Heart left ventricle (tissue), 16 donors: ENCODE data around the gene CSTA. TPM values are rescaled to one million over a fixed set of nuclear protein-coding genes. Genes with fewer than 3 reads are reported as not detected.

Experiments
- ATAC-seq, 4 donors: fragments of 200-7000 bp; cut with Tn5 transposase; one replicate each; pipeline ENCODE4 v1.9.1; 2020 to 2022; ENCODE audit warnings: moderate library complexity in 4 of 4, mild to moderate bottlenecking in 3 of 4, moderate number of reproducible peaks in 1 of 4
- DNase-seq, 5 donors: peaks; one replicate each; pipeline ENCODE4 v3.0.0-alpha.2; 2020
- H3K27ac ChIP-seq, 12 donors: fragments of 200-600 bp; sonication (generic) in 4 of 12; one replicate each; pipeline versions ENCODE4 v1.5.0 to v1.8.0; 2016 to 2022; ENCODE audit warnings: mild to moderate bottlenecking in 2 of 12
- H3K27me3 ChIP-seq, 9 donors: fragments of 200-600 bp; sonication (generic) in 2 of 9; one replicate each; pipeline versions ENCODE4 v1.5.1 to v1.8.0; 2016 to 2022; ENCODE audit warnings: mild to moderate bottlenecking in 3 of 9
- H3K36me3 ChIP-seq, 9 donors: fragments of 200-600 bp; sonication (generic) in 2 of 9; one replicate each; pipeline versions ENCODE4 v1.5.0 to v1.8.0; 2018 to 2022; ENCODE audit warnings: mild to moderate bottlenecking in 2 of 9
- H3K4me1 ChIP-seq, 12 donors: fragments of 200-600 bp; sonication (generic) in 4 of 12; one replicate each; pipeline versions ENCODE4 v1.5.0 to v1.8.0; 2016 to 2022; ENCODE audit warnings: mild to moderate bottlenecking in 3 of 12
- H3K4me3 ChIP-seq, 12 donors: fragments of 200-600 bp; sonication (generic) in 4 of 12; one replicate each; pipeline versions ENCODE4 v1.5.0 to v1.8.0; 2017 to 2022; ENCODE audit warnings: mild to moderate bottlenecking in 9 of 12, moderate library complexity in 4 of 12
- H3K9me3 ChIP-seq, 12 donors: fragments of 200-600 bp; sonication (generic) in 4 of 12; one replicate each; pipeline versions ENCODE4 v1.5.0 to v1.8.0; 2016 to 2022; ENCODE audit warnings: mild to moderate bottlenecking in 1 of 12
- POLR2A ChIP-seq, 2 donors: fragments of 450-650 bp; IDR thresholded peaks; one replicate each; pipeline ENCODE4 v1.6.1; 2017; ENCODE audit warnings: antibody characterized with exemption in 2 of 2, mild to moderate bottlenecking in 2 of 2, moderate library complexity in 2 of 2
- WGBS, 4 donors: extraction: QIAGEN DNeasy Blood & Tissue Kit in 2 of 4; methylation state at CpG; one replicate each; pipeline versions ENCODE4 v1.1.5 to v1.1.7; 2013 to 2018; 5-methylcytosine and 5-hydroxymethylcytosine counted together
- intact Hi-C, 10 donors: fragments of 100-400 bp; cut with DNase I; formaldehyde crosslinking; loops; one replicate each; pipeline versions ENCODE4 v1.11.1 to v1.14.2; 2022
- polyA plus RNA-seq, 2 donors: library from polyadenylated mRNA; stranded (reverse); fragments of 200-250 nt; gene quantifications; one replicate each; pipeline ENCODE4 v1.2.3, GENCODE V29; 2013
- total RNA-seq, 9 donors: library from RNA; depleted of rRNA in 2 of 9; stranded (reverse); fragments of >200 nt in 2 of 9; fragmentation: NEBNext Ultra II Directional in 3 of 9; extraction: Animal tissue kit (Norgen Biotek cat#: 25700) in 3 of 9; gene quantifications; one replicate each; pipeline versions ENCODE4 v1.1.0 to v1.2.4, GENCODE V29; 2016 to 2023
- TF ChIP-seq, protein P1 (sequence below), 12 donors: fragments of 200-600 bp; sonication (generic) in 4 of 12; IDR thresholded peaks; one replicate each; pipeline versions ENCODE4 v1.5.0 to v1.8.0; 2018 to 2022; ENCODE audit warnings: antibody characterized with exemption in 12 of 12, mild to moderate bottlenecking in 5 of 12
- donor health status: ischemic (EF 13 %, LVEDD 7.1; RV severe dilation, severe dysfunction).
- donor health status: healthy with polysubstance abuse.
- donor health status: DM: no; HTN: yes; CAD: no.
- donor health status: DM: no; HTN: no; CAD: no.
- donor health status: ischemic (EF 25% LVEDD 6.9; RV normal size, moderate dysfunction).
- donor health status: ischemic (EF 25% LVEDD 5.7; RV mildly dilated, moderate dysfunction).
- donor health status: healthy.
- donor health status: DM: yes; HTN: yes; CAD: no.
- donor health status: ischemic (EF 35%, LVEDD 5.7; RV mildly dilated, moderate dysfunction).
- donor health status: nonischemic (EF 11% LVEDD 7.7; RV severe dilation, severe dysfunction).
- donor health status: DM: yes; HTN: yes; CAD: no.
- donor health status: PGD.
- donor health status: ischemic (EF 29% LVEDD 5.4; RV normal size, mild dysfunction).
- donor health status: nonischemic (EF 23%, LVEDD 6.1; RV moderate dilation, normal function).

The CSTA gene
- total and polyA plus RNA-seq, 11 donors, result 0.33 to 8.9 (median 0.96) TPM; not detected in 1

DNA sequence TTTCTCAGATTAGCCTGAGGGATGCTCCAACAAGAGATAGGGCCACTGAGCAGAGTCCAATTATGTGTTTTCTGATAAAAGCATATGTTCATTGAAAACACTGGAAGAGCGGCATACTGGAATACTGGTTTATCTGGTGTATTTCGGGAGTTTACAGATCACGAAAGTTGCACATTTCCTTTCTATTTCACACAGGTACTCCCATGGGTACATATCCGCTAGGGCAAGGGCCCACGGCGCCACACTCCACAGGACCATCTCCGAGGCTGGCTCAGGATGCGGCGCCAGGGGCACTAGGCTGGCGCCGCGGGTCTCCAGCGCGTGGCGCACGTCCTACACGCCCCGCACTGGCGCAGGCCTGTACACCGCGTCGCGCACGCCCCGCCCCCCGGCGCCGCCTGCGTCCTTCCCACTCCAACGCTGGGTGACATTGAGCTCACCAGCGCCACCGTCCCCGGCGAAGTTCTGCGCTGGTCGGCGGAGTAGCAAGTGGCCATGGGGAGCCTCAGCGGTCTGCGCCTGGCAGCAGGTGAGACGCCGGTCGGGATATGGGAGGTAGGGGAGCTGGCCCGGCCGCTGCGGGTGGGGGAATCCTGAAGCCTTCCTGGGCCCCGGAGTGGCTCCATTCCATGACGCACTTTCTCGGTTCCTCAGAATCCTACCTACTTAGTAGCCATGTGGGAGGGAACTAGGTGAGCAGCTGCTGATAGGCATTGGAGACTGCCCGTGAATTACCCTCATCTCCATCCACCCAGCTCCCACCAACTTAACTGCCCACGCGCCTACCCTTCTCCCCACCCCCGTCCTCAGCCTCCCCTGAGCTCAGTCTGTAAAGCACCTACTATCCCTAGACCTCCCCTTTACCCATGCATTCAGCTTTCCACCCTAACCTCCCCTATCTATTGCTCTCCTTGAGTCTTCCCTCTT, 59.0 kb downstream of the CSTA start, which contains the start of gene FAM162A:
FAM162A (plus strand) TSS at position 412 of the 927 bp plus-strand sequence; CDS start at position 496, 84 bp downstream.
- peak within 1 kb of the TSS; percentile 63 to 94 (median 72) for H3K4me3 ChIP-seq
- ATAC-seq, result peak; percentile 97 to 98 (median 98)
- no peaks in the 10 kb centered on the region for H3K9me3 ChIP-seq
- intact Hi-C loops, result loop anchor here in 4 of 10 donors (2.0 to 10.0 kb wide), 4 partner anchors 293 to 839 kb away; partner anchors contain the start of genes GOLGB1 (in 1 of the 4) and POLQ (in 1 of the 4)
- 1 to 2% (median 1%) methylated on average over 10 to 52 of the region's 52 CpGs for WGBS, 4 donors
- peaks cover 0 to 8% (median 0%) of the 10 kb centered on the region in 9 donors for H3K36me3 ChIP-seq
- TF ChIP-seq, protein P1, sequence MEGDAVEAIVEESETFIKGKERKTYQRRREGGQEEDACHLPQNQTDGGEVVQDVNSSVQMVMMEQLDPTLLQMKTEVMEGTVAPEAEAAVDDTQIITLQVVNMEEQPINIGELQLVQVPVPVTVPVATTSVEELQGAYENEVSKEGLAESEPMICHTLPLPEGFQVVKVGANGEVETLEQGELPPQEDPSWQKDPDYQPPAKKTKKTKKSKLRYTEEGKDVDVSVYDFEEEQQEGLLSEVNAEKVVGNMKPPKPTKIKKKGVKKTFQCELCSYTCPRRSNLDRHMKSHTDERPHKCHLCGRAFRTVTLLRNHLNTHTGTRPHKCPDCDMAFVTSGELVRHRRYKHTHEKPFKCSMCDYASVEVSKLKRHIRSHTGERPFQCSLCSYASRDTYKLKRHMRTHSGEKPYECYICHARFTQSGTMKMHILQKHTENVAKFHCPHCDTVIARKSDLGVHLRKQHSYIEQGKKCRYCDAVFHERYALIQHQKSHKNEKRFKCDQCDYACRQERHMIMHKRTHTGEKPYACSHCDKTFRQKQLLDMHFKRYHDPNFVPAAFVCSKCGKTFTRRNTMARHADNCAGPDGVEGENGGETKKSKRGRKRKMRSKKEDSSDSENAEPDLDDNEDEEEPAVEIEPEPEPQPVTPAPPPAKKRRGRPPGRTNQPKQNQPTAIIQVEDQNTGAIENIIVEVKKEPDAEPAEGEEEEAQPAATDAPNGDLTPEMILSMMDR (IDR thresholded peaks at IDR 0.05), result peak; percentile 35 to 89 (median 57)
- TF ChIP-seq POLR2A (IDR thresholded peaks at IDR 0.05), result peak in 1 of 2 donors; percentile 95
- DNase-seq, result peak; percentile 94 to 97 (median 96)
- peaks cover 0 to 44% (median 12%) of the 10 kb centered on the region in 12 donors for H3K4me1 ChIP-seq
- H3K27ac ChIP-seq, result peak within 1 kb of the TSS; percentile 49 to 94 (median 90)
- H3K27me3 ChIP-seq, result no peaks in the 10 kb centered on the region

DNA sequence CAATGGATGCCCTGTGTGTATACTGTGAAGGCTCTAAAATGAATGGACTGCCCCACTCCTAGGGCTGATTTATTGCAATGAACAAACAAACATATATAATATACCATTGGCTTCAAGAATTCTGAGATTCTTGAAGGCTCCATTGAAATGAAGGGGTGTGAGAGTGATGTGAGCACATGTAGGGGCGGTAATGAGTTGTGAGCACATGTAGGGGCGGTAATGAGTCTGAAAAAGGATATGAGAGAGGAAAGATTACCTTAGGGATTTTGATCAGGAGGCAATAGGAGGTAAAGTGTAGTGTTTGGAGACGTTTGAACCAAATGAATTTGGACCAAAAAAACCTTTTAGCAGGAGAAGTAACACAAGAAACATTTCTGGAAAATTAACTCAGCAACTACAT, 62.7 kb downstream of the CSTA start:
- DNase-seq, result no peak
- Histone ChIP-seq H3K4me1 (peaks cover 0 to 45% (median 14%) of the 10 kb centered on the region in 12 donors), H3K36me3 (peaks cover 0 to 3% (median 0%) of the 10 kb centered on the region in 9 donors), H3K4me3 (no peak overlapping the region), H3K27me3 (no peaks in the 10 kb centered on the region), H3K27ac (no peak overlapping the region), H3K9me3 (no peaks in the 10 kb centered on the region)
- no peak for ATAC-seq
- intact Hi-C loops, result loop anchor here in 2 of 10 donors (10.0 kb wide), 2 partner anchors 643 to 843 kb away; partner anchors contain the start of genes GOLGB1 (in 1 of the 2) and POLQ (in 1 of the 2)
- 82 to 86% (median 84%) methylated on average over 3 of the region's 3 CpGs for WGBS, 4 donors
- no peak for TF ChIP-seq POLR2A (IDR thresholded peaks at IDR 0.05)
- TF ChIP-seq, protein P1 (IDR thresholded peaks at IDR 0.05), result no peak

DNA sequence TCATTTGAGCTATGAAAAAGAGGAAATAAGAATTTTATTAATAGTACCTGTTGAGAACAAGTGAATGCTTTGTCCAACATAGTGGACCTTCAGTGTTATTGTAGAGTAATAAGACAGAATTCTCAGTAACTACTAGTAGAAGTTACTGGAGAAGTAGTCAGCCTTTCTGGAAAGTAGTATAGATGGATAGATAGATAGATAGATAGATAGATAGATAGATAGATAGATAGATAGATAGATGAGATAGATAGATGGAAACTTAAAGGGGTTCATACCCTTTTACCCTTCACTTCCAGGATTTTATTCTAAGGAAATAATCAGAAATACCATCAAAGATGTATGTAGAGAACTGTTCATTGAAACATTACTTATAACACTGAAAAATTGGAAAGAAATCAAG, 64.1 kb downstream of the CSTA start:
- Histone ChIP-seq H3K27me3 (no peaks in the 10 kb centered on the region), H3K9me3 (no peaks in the 10 kb centered on the region), H3K4me3 (no peak overlapping the region), H3K36me3 (peaks cover 0 to 7% (median 0%) of the 10 kb centered on the region in 9 donors), H3K27ac (no peak overlapping the region), H3K4me1 (peaks cover 0 to 51% (median 18%) of the 10 kb centered on the region in 12 donors)
- ATAC-seq, result no peak
- TF ChIP-seq, protein P1 (IDR thresholded peaks at IDR 0.05), result no peak
- TF ChIP-seq POLR2A (IDR thresholded peaks at IDR 0.05), result no peak
- DNase-seq, result no peak
- intact Hi-C loops, result loop anchor here in 2 of 10 donors (10.0 kb wide), 2 partner anchors 644 to 844 kb away; partner anchors contain the start of genes GOLGB1 (in 1 of the 2) and POLQ (in 1 of the 2)

DNA sequence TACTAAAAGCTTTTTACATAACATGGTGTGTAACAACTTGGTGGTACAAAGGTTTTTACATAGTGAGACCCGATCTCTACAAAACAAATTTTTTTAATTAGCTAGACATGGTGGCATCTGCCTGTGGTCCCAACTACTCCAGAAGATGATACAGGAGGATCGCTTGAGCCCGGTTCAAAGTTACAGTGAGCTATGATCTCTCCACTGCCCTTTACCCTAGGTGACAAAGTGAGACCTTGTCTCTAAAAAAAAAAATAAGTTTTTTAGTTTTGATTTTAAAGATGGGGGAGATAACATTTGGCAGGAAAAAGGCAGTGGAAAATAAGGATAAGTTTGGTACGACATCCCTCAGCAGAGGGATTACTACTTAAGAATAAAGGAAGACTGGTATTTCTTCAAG, 64.8 kb downstream of the CSTA start:
- TF ChIP-seq, protein P1 (IDR thresholded peaks at IDR 0.05), result no peak
- TF ChIP-seq POLR2A (IDR thresholded peaks at IDR 0.05), result no peak
- H3K4me1 ChIP-seq, result peaks cover 0 to 45% (median 16%) of the 10 kb centered on the region in 12 donors
- ATAC-seq (no peak), DNase-seq (no peak)
- no peak overlapping the region for H3K4me3 ChIP-seq
- H3K9me3 ChIP-seq, result no peaks in the 10 kb centered on the region
- no peaks in the 10 kb centered on the region for H3K27me3 ChIP-seq
- 74 to 86% (median 80%) methylated on average over 4 of the region's 4 CpGs for WGBS, 4 donors
- peak overlapping the region in 5 of 12 donors; percentile 18 to 42 (median 38) for H3K27ac ChIP-seq
- intact Hi-C loops, result loop anchor here in 6 of 10 donors (2.0 to 10.0 kb wide), 5 partner anchors 287 to 845 kb away; partner anchors contain the start of genes GOLGB1 (in 1 of the 6), PARP14 (in 1 of the 6) and POLQ (in 1 of the 6)
- H3K36me3 ChIP-seq, result peaks cover 0 to 7% (median 0%) of the 10 kb centered on the region in 9 donors
